Gastrocnemius medialis (tissue), 4 donors: Measurements from ENCODE around the gene NPAS2.

Source experiments
- POLR2A ChIP-seq, 2 donors: fragments of 450-650 bp; IDR thresholded peaks; one replicate each; pipeline ENCODE4 v1.6.1; 2017; ENCODE audit warnings: antibody characterized with exemption in 2 of 2, mild to moderate bottlenecking in 2 of 2, moderate library complexity in 2 of 2
- TF ChIP-seq, protein P1 (sequence below), 5 experiments: fragments of 450-650 bp in 3 of 5; fragments of 200-600 bp in 2 of 5; sonication (generic) in 2 of 5; IDR thresholded peaks in 4 of 5; conservative IDR thresholded peaks in 1 of 5; 1 replicate in 4 of 5; 2 replicates in 1 of 5; pipeline ENCODE4 v1.5.1; 2016 to 2019; ENCODE audit warnings: antibody characterized with exemption in 5 of 5, mild to moderate bottlenecking in 3 of 5, moderate library complexity in 3 of 5

DNA sequence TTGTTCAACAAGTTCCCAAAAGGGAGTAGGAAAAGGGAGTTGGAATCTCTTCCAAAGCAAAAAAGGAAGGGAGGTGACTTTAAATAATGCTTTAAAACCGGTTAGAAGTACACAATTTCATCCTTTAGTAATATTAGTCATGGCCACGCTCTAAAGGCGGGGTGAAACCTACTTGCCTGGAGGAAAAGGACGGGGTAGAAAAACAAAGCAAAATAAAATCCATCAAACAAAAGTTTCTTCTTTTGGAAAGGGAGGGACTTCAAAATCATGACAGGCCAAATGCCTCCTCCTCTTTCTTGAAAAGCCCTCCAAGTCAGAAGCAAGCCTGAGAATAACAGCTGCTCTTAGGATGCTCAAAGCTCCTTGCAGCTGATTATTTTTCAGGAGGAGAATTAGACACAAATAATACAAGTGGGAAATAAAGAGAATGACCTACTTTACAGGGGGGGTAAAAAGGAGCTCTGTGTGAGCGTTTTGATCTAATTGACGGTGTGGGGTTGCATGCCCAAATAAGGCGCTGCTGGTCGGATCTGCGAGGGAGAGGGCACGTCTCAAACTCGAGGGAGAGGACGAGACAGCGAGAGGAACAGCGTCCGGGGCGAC is 1.8 kb upstream of the NPAS2 start:
- TF ChIP-seq, protein P1, sequence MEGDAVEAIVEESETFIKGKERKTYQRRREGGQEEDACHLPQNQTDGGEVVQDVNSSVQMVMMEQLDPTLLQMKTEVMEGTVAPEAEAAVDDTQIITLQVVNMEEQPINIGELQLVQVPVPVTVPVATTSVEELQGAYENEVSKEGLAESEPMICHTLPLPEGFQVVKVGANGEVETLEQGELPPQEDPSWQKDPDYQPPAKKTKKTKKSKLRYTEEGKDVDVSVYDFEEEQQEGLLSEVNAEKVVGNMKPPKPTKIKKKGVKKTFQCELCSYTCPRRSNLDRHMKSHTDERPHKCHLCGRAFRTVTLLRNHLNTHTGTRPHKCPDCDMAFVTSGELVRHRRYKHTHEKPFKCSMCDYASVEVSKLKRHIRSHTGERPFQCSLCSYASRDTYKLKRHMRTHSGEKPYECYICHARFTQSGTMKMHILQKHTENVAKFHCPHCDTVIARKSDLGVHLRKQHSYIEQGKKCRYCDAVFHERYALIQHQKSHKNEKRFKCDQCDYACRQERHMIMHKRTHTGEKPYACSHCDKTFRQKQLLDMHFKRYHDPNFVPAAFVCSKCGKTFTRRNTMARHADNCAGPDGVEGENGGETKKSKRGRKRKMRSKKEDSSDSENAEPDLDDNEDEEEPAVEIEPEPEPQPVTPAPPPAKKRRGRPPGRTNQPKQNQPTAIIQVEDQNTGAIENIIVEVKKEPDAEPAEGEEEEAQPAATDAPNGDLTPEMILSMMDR (IDR thresholded peaks at IDR 0.05 in 4 of 5, conservative IDR thresholded peaks at IDR 0.05 in 1 of 5), result no peak
- TF ChIP-seq POLR2A (IDR thresholded peaks at IDR 0.05), result no peak
